Mesothelial cell of epicardium (in vitro differentiated cells): Measurements from ENCODE around the gene ATG14. TPM values are rescaled to one million over a fixed set of nuclear protein-coding genes. Genes with fewer than 3 reads are reported as not detected.

ENCODE experiments used
- DNase-seq, 2 experiments: peaks; one replicate each; pipeline ENCODE4 v3.0.0; 2021; ENCODE audit warnings: low spot score in 2 of 2; ENCODE audit not compliant: unreplicated experiment in 2 of 2
- H3K27ac Mint-ChIP-seq: 2 replicates; pipeline ENCODE4 v1.8.0; 2021; ENCODE audit warnings: mixed read lengths
- H3K27me3 Mint-ChIP-seq: 2 replicates; pipeline ENCODE4 v1.8.0; 2021; ENCODE audit warnings: low read depth, mixed read lengths
- H3K36me3 Mint-ChIP-seq: 2 replicates; pipeline ENCODE4 v1.8.0; 2021; ENCODE audit warnings: mixed read lengths
- H3K4me1 Mint-ChIP-seq: 2 replicates; pipeline ENCODE4 v1.8.0; 2021; ENCODE audit warnings: mixed read lengths
- H3K4me3 Mint-ChIP-seq: 2 replicates; pipeline ENCODE4 v1.8.0; 2021; ENCODE audit warnings: mild to moderate bottlenecking, moderate library complexity, mixed read lengths
- H3K9me3 Mint-ChIP-seq: 2 replicates; pipeline ENCODE4 v1.8.0; 2021; ENCODE audit warnings: mixed read lengths
- total RNA-seq: library from RNA; stranded (reverse); gene quantifications from 3 replicates; pipeline ENCODE4 v1.2.1, GENCODE V29; 2021
- TF ChIP-seq, protein P1 (sequence below): fragments of 200-600 bp; sonication (generic); IDR thresholded peaks from one replicate; pipeline ENCODE4 v1.5.0; 2021; ENCODE audit warnings: antibody characterized with exemption; ENCODE audit not compliant: unreplicated experiment

ATG14 gene
- total RNA-seq, 1 donor from 2014 or later = 17.0 TPM

DNA sequence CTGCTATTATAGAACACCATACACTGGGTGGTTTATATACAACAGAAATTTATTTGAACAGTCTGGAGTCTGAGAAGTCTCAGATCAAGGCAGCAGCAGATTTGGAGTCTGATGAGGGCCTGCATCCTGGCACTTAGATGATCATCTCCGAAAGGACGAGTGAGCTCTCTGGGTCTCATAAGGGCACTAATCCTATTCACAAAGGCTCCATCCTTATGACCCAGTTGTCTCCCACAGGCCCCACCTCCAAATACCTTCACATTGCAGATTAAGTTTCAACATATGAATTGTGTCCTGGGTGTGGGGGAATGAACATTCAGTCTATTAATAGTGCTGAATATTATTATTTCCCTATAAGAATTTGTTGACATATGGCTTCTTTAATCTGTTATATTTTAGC lies 86.8 kb downstream of the ATG14 start:
- H3K4me3 Mint-ChIP-seq = no peak overlapping the region
- peaks cover 9% of the 10 kb centered on the region for H3K9me3 Mint-ChIP-seq
- no peak for DNase-seq
- no peaks in the 10 kb centered on the region for H3K27me3 Mint-ChIP-seq
- H3K27ac Mint-ChIP-seq = peak overlapping the region; percentile 89
- TF ChIP-seq, protein P1, sequence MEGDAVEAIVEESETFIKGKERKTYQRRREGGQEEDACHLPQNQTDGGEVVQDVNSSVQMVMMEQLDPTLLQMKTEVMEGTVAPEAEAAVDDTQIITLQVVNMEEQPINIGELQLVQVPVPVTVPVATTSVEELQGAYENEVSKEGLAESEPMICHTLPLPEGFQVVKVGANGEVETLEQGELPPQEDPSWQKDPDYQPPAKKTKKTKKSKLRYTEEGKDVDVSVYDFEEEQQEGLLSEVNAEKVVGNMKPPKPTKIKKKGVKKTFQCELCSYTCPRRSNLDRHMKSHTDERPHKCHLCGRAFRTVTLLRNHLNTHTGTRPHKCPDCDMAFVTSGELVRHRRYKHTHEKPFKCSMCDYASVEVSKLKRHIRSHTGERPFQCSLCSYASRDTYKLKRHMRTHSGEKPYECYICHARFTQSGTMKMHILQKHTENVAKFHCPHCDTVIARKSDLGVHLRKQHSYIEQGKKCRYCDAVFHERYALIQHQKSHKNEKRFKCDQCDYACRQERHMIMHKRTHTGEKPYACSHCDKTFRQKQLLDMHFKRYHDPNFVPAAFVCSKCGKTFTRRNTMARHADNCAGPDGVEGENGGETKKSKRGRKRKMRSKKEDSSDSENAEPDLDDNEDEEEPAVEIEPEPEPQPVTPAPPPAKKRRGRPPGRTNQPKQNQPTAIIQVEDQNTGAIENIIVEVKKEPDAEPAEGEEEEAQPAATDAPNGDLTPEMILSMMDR = no peak
- peaks cover 40% of the 10 kb centered on the region for H3K4me1 Mint-ChIP-seq
- peaks cover 16% of the 10 kb centered on the region for H3K36me3 Mint-ChIP-seq

DNA sequence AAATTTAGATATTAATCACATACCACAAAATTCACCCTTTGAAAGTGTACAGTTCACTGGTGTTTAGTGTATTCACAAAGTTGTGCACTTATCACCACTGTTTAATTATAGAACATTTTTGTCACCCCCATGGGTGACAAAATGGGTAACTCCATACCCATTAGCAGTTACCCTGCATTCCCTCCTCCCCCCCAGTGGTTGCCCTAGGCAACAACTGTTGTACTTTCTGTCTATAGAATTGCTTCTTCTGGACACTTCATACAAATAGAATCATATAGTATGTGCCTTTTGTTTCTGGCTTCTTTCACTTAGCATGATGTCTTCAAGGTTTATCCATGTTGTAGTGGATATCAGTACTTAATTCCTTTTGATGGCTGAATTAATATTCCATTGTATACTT lies 87.7 kb downstream of the ATG14 start:
- no peak overlapping the region for H3K4me3 Mint-ChIP-seq
- TF ChIP-seq, protein P1 = no peak
- H3K27me3 Mint-ChIP-seq = no peaks in the 10 kb centered on the region
- no peak for DNase-seq
- no peak overlapping the region for H3K27ac Mint-ChIP-seq
- peaks cover 9% of the 10 kb centered on the region for H3K9me3 Mint-ChIP-seq
- H3K4me1 Mint-ChIP-seq = peaks cover 32% of the 10 kb centered on the region
- H3K36me3 Mint-ChIP-seq = peaks cover 18% of the 10 kb centered on the region

DNA sequence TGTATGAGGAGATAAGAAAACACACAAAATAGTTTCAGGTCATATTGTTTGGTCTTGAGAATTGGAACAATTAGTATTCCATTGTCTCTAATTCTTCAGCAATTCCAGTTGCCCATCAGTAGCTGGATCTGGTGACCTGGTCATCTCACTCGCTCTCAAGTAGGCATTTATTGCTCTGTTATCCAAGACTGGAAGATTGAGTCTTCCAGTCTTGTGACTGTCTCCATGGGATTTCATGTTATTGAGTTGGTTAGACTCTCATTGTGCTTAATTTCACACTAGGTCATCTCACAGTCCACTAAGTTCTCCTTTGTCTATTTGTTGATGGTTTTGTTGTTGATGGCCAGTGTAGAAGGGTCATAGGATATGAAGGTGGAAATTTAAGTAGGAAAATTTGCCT lies 92.9 kb downstream of the ATG14 start:
- Mint-ChIP-seq H3K9me3 (peaks cover 16% of the 10 kb centered on the region), H3K36me3 (peaks cover 27% of the 10 kb centered on the region), H3K4me1 (peaks cover 6% of the 10 kb centered on the region), H3K27ac (no peak overlapping the region), H3K27me3 (no peaks in the 10 kb centered on the region), H3K4me3 (no peak overlapping the region)
- DNase-seq = no peak
- TF ChIP-seq, protein P1 = no peak

DNA sequence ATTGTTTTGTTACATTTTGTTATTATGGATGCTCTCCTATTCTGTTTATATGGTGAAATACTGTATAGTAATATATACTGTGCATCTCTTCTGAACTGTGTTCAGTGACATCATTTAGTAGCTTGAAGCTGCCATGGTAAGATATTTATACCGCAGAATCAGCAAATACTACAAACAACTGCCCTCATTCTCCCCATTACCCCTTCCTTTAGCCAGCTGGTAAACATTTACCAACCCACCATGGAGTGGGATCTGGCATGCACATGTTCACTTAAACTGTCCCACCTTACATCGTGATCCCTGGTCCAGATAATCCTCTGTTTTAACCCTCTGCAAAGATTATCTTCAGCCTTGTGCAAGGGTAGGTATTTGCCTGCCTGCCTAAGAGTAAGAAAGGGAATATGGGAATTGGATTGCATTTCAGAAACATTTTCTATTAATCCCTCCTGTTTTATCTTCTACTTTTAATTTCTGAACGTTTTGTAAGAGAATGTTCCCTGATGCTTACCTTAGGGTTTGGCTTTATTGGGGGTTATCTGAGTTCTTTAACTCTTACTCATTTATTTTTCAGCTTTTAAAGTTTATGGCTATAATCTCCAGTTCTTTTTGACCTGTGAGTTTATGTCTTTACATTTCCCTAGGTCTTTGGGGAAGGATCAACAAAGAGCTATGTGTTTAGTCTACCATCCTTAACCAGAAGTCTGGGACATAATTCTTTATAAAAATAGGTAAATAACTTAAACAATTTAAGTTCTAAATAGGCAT lies 93.9 kb downstream of the ATG14 start:
- Mint-ChIP-seq H3K4me3 (no peak overlapping the region), H3K27ac (no peak overlapping the region), H3K9me3 (peaks cover 23% of the 10 kb centered on the region), H3K27me3 (no peaks in the 10 kb centered on the region), H3K4me1 (peaks cover 6% of the 10 kb centered on the region), H3K36me3 (peaks cover 34% of the 10 kb centered on the region)
- TF ChIP-seq, protein P1 = no peak
- DNase-seq = no peak

DNA sequence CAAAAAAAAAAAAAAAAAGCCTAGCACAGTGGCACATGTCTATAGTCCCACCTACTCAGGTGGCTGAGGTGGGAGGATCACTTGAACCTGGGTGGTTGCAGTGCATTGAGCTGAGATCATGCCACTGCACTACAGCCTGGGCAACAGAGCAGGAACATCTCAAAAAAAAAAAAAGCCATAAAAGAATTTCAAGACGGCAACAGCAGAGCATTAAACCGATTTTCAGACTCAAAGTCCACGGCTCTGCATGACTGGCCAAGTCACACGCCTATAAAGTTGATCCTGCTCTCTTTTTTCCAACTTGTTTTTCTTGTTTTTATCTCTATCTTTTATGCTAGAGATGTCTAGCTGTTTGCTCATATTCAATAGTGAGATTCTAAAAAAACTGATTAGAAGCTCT lies 95.1 kb downstream of the ATG14 start:
- no peak for DNase-seq
- TF ChIP-seq, protein P1 = no peak
- Mint-ChIP-seq H3K36me3 (peaks cover 40% of the 10 kb centered on the region), H3K9me3 (peaks cover 23% of the 10 kb centered on the region), H3K4me3 (no peak overlapping the region), H3K27me3 (no peaks in the 10 kb centered on the region), H3K27ac (peak overlapping the region; percentile 85), H3K4me1 (peaks cover 6% of the 10 kb centered on the region)

Other genes with a start within 250 kb of the ATG14 start
- 20.3 to 24.5 TPM (median 23.0 TPM) in 3 replicates for gene DLGAP5, start 220.2 kb downstream of the ATG14 start, total RNA-seq
- 35.9 to 38.7 TPM (median 38.0 TPM) in 3 replicates for gene FBXO34, start 140.4 kb downstream of the ATG14 start, total RNA-seq
- not detected in 3 replicates for gene TBPL2, start 28.8 kb upstream of the ATG14 start, total RNA-seq
- 148 to 157 TPM (median 153 TPM) in 3 replicates for gene KTN1, start 168.4 kb upstream of the ATG14 start, total RNA-seq